Activated CD4-positive, alpha-beta T cell treated with anti-CD3 and anti-CD28 coated beads, Interleukin-2, amount 50 U/mL, for 48 hours (primary cell): ENCODE results near the gene SLC38A6.
A peak's percentile ranks its signal among the peaks of the same experiment; 100 is the strongest.
"Not testable (repeated sequence)": the region's sequence is repeated elsewhere in the genome, so short reads cannot be mapped to it uniquely, and the experiment has no call there.

ENCODE experiments used
- DNase-seq, 2 experiments: peaks; one replicate each; pipeline ENCODE4 v3.0.0-alpha.2; 2020

SLC38A6 gene

DNA sequence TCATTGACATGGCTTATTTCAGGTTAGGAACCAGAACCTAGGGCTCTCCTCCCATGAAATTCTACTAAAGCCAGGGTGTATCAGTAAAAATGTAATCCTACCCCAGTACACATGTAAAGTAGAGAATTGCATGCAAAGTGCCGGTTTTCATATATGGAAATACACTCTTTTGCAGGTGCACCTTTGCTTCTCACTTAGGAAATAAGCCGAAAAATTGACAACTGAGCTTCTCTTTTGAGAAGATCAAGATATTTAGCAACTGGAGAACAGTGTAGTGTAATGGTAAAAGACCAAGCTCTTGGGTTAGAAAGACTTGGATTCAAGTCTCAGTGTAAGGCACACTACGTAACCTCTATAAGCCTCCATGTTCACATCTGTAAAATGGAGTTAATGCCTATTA is 82.4 kb downstream of the SLC38A6 start:
- no peak for DNase-seq

DNA sequence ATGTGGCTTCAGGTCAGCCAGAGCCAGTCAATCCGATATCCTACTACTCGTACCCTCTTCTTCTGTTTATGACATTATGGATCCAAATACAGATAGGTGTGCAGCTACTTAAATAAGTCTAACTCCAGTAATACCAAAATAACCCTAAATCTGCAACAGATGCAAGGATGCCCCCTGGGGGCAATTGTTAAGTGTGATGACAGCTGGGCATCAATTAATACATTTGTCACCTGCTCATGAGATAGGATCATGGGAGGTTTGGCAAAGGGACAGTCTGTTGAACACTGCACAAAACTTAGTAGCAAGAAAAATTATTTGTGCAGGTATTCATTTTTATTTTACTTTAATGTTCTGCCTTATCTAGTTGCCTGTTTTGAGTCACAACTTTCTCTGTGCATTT is 83.2 kb downstream of the SLC38A6 start:
- no peak for DNase-seq

DNA sequence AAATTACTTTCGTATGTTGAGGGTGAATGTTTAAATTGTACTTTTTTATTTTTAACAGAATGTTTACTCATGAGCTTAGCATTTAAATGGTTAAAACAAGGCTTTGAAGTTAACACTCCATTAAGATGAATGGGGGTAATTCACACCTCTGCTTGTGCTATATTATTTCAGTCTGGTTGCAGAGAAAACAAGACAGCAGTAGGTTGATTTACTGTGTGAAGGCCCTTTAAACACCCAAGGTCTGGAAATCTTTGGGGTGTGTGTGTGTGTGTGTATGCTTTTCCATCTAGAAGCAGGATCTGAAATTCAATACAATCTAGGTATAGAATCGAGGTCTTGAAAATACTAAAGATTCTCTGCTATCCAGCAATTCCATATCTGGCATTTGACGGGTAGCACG is 83.8 kb downstream of the SLC38A6 start:
- DNase-seq = no peak

DNA sequence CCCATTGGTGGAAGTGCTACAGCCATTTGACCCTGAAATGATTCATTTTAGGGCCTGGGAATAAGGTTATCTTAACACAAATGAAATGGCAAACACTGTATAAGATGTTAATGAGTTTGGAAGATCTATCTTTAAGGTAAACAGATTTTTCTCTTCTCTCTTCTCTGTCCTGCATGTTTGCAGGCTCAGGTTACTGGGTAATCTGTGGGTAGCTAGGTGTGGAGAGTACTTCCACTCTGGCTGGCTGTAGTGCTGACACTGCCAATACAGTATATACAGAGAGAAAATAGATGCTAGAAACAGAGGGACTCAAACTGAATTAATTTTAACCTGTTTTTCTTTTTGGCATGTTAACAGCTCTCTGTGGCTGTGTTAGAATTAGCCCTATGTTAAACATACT is 84.6 kb downstream of the SLC38A6 start:
- no peak for DNase-seq

DNA sequence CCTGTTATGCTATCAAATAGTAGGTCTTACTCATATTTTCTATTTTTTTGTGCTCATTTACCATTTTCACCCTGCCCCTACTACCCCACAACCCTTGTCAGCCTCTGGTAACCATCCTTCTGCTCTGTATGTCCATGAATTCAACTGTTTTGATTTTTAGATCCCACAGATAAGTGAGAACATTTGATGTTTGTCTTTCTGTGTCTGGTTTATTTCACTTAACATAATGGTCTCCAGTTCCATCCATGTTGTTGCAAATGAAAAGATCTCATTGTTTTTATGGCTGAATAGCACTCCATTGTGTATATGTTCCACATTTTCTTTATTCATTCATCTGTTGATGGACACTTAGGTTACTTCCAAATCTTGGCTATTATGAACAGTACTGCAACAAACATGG is 91.4 kb downstream of the SLC38A6 start:
- DNase-seq = not testable (repeated sequence)

DNA sequence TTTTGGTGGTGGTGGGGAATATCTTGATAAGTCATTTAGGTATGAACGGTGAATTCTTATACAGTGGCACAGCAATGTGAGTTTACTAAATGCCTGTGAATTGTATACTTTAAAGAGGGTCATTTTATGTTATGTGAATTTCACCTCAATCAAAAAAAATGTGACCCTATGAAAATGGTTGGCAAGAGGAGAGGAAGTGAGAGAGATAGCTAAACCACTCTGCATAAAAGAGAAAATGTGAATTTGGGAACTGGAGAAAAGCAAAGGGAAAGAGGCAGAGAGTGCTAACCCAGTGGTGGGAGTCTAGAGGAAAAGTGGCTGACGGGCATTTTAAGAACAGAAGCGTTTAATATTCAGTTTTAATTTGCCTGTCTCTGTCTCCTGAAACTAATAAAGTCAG is 93.8 kb downstream of the SLC38A6 start:
- DNase-seq = no peak

DNA sequence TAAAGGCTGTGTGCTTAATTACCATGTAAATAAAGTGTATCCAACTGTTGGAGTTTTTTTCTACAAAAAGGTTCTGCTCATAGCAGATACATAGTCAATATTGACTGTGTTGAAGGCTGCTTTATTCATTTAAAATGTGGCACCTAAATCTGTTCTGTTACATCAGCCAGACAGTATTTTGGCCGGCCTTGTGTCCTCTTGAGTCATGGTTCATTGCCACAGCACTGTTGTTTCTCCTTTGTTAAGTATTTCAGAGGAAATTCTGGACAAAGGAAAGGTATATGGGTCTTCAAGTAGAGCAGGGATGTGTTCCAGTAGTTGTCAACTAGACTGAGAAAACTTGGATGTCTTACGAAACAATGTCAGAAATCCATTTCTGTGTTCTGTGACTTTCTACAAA is 95.5 kb downstream of the SLC38A6 start:
- DNase-seq = no peak

DNA sequence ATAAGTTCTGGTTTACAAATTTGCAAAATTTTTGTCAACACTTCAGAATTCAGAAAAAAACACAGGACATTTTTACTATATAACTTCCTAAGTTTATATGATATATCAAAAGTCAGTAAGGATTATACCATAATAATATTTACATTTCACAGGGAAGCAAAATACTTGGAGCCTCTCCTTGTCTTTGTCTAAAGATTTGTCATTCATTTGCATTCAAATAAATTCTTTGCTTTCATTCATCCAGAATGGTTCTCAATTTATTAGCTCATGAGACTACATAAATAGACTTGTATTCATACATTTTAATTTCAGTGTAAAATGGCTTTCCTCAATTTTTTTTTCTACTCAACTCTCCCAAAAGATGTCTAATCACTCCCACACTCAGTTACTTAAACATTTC is 96.4 kb downstream of the SLC38A6 start:
- no peak for DNase-seq

DNA sequence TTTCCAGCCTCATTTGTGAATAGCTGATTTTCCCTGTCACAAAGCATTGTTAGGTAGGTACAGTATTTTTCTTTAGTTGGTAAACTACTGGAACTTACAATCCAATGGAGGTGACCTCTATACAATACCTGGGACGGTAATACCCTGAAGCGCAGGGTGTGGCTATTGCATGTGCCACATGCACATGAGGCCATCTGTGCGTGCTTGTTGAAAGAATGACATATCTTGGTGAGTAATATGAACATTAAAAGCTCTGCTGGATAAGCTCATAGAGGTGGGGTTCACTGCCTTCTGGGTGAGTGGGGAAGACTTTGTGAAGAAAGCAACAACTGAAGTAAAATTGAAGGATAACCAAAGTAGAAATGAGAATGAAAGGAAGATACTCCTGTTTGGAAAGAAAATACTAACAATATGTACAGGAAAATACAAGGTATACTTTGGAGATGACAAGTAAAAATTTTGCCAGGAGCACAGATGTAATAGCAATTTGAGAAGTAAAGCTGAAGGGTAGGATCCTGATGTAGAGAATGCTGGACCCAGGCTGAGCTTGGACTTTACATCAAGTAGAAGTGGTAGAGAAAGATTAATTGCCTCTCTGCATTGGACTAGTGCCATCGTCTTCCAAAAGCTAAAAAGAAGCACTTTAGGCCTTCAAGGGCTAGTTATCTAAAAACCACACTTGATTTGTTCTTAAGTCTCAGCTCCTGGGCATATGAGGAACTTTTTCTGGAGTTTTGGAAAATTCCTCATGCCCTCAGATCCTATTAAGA is 97.1 kb downstream of the SLC38A6 start:
- no peak for DNase-seq

DNA sequence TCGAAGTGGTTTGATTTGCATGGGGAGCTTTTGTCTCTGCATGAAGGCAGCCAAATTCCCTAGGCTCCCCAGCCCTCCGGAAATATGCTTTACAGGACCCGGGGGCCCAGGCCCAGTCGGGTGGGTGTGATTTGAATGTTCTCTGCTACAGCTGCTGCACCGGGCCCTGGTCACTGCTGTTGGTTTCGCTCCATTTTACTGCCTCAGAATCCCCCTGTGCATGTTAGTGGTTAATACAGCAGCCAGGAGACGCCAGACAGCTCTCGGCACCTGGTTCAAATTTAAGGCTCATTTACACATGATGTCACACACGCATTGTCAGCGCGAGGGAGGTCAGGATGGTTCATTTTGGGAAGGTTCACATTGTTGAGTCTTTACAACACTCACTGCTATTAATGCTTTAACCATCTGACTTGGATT is 99.6 kb downstream of the SLC38A6 start:
- DNase-seq = no peak

DNA sequence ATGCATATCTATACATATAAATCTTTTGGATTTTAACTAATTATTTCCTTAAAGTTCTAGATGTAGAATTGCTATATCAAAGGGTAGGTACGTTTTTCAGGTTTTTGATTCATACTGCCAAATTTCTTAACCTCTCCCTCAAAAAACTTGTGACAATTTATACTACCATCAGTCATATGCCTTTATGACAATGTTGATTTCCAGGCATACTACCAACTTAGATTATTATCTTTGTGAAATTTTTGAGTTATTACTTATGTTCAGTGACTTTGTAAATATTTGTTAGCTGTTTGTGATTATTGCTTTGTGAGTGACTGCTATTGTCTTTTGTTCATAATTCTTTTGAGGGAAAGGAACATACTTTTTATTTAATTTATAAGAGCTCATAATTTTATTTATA is 107.0 kb downstream of the SLC38A6 start:
- no peak for DNase-seq

DNA sequence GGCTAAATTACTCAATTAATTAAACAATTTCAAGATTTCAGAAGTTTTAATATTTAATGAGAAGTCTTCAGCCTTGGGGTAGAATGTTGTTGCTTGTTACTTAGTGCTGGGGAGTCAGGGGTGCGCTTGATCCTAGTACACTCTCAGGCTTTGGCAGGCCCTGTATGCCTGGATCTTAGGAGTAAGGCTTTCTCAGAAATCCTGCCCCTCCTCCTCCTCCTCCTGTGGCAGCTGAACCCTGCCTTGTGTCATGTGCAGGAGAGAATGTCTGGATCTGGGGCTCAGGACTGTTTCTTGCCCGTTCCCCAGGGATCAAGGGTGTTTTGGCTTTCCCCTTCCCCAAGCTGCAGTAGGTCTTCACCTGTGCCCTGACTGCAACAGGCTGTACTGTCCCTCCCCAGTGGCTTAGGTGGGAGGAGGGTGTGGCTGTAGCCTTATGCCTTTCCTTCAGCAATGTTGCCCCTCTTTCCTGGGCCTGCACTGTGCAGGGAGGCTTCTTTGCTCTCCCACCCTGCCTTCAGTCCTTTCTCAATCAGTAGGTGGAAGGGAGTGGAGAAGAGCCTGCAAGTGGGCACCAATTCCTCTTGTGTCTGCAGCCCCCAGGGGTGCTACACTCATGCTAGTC is 108.2 kb downstream of the SLC38A6 start:
- no peak for DNase-seq

DNA sequence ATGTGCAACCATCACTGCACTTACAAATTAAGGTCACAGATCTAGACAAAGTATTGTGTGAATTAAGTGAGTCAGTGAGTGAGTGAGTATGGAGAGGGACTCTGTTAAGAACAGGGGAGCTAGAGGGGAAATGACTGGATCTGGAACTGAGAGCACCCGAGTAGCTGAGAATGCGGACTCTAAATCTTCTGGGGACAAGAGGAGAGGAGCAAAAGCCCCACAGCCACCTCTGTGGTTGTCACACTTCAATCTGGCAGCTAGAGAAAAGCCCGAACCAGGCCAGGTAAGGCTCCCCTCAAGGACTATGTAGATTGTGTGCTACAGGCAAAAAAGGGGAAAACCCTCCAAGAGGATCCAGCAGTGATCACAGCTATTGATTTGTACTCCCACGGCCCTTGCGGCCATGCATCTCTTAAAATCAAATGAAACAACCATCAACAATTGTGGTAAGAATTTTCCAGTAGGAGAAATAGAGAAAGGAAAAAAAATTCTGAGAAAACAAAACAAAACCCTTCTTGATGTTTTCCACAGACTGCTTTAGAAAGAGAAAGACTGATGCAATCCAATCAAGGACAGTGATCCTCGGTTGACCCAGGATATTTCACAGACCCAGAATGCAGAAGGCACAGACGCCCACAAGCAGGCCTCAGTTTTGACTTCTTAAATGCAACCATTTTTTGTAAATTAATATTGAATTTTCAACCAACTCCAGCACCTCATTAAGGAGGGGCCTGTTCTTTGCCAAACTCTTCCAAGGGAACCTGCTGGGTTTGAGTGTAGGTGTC is 109.6 kb downstream of the SLC38A6 start:
- DNase-seq = peak; percentile 20 to 29

DNA sequence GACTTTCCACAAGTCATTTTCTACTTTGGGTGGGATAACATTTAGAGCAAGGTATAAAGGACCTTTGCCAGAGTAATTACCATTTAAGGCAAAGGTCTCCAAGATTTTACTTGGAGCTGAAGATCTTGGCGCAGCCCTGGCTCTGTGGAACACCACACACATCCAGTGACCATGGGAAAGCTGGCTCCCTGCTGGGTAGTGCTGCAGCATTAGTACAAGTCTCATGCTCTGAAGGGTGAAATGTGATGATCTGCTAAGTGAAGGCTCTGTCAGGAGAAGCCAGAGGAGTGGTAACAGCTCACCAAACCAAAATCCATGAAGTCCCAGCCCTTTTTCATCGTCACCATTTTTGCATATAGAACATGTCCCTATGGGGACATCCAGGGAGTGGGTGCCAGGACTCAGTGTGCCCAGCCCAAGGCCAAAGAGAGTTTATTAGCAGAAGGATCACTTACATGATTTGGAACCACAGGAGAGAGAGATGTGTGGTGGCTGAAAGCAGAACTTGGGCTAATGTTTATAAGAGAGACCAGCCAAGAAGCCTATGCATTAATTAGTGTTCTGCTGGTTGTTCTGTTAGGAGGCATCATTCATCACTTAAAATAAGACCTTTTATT is 110.7 kb downstream of the SLC38A6 start:
- DNase-seq = no peak

DNA sequence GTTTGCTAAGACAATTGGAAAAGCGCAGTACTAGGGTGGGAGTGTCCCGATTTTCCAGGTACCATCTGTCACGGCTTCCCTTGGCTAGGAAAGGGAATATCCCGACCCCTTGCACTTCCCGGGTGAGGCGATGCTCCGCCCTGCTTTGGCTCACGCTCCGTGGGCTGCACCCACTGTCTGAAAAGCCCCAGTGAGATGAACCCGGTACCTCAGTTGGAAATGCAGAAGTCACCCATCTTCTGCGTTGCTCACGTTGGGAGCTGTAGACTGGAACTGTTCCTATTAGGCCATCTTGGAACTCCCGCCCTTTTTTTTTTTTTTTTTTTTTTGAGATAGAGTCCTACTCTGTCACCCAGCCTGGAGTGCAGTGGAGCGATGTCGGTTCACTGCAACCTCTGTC is 117.1 kb downstream of the SLC38A6 start:
- not testable (repeated sequence) for DNase-seq

DNA sequence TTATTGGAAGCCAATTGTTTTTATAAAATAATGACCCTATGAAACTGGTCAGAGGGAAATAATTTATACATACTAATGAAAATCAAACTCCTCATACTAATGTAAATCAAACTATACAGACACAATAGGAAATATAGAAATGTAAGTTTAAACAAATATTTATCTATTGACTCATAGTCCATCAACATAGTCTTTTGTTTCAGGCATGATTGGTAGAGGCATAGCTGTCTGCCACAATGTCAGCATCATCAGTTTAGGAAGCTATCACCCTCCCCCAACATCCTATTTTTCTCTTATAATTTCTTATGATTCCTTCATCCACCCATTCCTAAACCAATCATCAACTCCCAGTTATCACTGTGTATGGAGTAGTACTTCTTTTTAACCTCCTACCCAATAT is 117.7 kb downstream of the SLC38A6 start:
- no peak for DNase-seq

DNA sequence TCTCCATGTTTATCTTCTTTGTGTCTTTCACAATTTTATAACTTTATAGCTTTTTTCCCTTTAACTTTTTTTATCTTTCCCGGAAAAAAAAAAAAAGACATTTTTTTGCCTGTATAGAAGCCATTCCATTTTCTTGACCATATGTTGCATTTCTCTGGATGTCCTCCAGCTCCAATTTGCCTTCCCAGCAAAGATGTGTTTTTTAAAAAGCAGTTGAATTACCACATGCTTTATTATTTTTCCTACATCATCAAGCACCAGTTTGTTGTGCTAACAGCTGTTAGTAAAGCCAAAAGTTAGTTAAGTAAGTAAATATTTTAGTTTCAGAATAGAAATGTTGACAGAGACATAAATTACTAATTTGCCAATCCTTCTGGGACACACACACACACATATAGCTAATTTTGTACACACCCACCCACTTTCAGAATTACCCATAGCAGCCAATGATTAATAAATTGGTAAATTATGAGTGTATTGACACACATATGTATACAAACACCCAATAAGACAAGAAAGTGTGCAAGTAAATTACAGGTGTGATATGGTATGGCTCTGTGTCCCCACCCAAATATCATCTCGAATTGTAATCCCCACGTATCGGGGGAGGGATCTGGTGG is 118.3 kb downstream of the SLC38A6 start:
- DNase-seq = no peak

DNA sequence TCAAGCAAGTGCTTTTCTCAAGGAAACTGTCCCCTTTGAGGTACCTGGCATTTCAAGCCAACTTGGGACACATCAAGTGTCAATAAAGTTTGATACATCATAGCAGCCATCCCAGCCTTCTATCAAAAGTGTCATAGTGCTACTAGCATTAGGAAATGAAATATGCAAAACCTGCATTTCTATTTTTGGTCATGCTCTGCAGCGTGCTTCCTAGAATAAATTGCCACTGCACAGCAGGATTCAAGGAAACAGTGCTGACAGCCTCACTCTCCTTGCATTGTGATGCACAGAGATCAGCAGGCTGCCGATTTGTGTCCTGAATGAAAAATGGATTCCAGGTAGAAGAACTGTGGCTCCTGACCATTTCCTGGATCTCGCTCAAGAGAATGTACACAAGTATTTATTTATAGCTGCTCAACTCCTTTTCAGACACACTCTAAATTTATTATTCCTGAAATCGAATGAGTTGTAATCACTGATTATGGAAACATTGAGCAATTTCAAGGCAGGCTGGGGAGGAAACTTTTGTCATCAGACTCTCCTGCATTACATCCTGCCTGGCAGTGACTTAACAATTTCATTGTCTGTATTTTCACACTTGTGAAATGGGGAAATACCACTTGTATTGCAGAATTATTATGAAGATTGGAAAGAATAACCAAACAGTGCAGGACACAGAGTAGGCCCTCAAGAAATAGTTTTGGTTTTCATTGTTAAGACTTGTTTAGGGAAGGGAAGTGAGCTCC is 120.9 kb downstream of the SLC38A6 start:
- DNase-seq = no peak
